ENCODE results near the gene HNRNPUL1. TPM values are rescaled to one million over a fixed set of nuclear protein-coding genes. Genes with fewer than 3 reads are reported as not detected.

HNRNPUL1 gene
- total and polyA plus RNA-seq, 9 of the 15 experiments (the other 6 are each of a cell fraction or from before 2014, with no cell fraction given), result 7.3 to 211 (median 85.0) TPM

- TF ChIP-seq DMBX1 (CRISPR knock-in tag; IDR thresholded peaks at IDR 0.05; ENCODE audit: borderline replicate concordance), result no peak
- no peak for TF ChIP-seq HOXB6 (CRISPR knock-in tag; IDR thresholded peaks at IDR 0.05; ENCODE audit: borderline replicate concordance)
- TF ChIP-seq POLR2A (conservative IDR thresholded peaks at IDR 0.05), result 0 out of 2 replicates have a peak, but pooled peaks have one; percentile 25
- no peak for TF ChIP-seq ZNF124 (CRISPR knock-in tag; IDR thresholded peaks at IDR 0.05)
- TF ChIP-seq SRSF1 (IDR thresholded peaks at IDR 0.05; ENCODE audit: low read depth, low read length), result no peak
- TF ChIP-seq POLR2G (IDR thresholded peaks at IDR 0.05; ENCODE audit: low read depth, low read length), result peak; percentile 66; the same call in 1 of the 2 replicates
- no peak for TF ChIP-seq U2AF2 (optimal IDR thresholded peaks at IDR 0.05; ENCODE audit: low read depth, low read length)
- no peak for TF ChIP-seq STAT5A (IDR thresholded peaks at IDR 0.05; ENCODE audit: borderline replicate concordance, low read length)
- TF ChIP-seq ZNF175 (CRISPR knock-in tag; IDR thresholded peaks at IDR 0.05; ENCODE audit: low read depth), result no peak
- no peak for TF ChIP-seq THAP7 (CRISPR knock-in tag; IDR thresholded peaks at IDR 0.05)
- TF ChIP-seq VEZF1 (CRISPR knock-in tag; IDR thresholded peaks at IDR 0.05), result no peak
- no peak for TF ChIP-seq ZNF408 (CRISPR knock-in tag; IDR thresholded peaks at IDR 0.05; ENCODE audit: low read depth)
- TF ChIP-seq ZNF764 (CRISPR knock-in tag; IDR thresholded peaks at IDR 0.05; ENCODE audit: low read depth), result no peak
- TF ChIP-seq ZNF165 (CRISPR knock-in tag; IDR thresholded peaks at IDR 0.05; ENCODE audit: borderline replicate concordance), result no peak
Measured at GRCh38 chr19:41321204-41321599, 57.0 kb downstream of the HNRNPUL1 start (continued).

Measured in K562 (cell line).